NCI-H128 (cell line): ENCODE results near the gene RFXANK.

Experiments
- DNase-seq: peaks from one replicate; lab custom pipeline; 2025; ENCODE audit not compliant: unreplicated experiment; lab: John Stamatoyannopoulos, UW

RFXANK gene

GRCh38 chr19:19227217-19227616, 35.2 kb downstream of the RFXANK start:
- no peak for DNase-seq

- no peak for DNase-seq
Measured at GRCh38 chr19:19229701-19230100, 37.6 kb downstream of the RFXANK start.

- no peak for DNase-seq
Measured at GRCh38 chr19:19230999-19231398, 38.9 kb downstream of the RFXANK start.

- no peak for DNase-seq
Measured at GRCh38 chr19:19232261-19232721, 40.2 kb downstream of the RFXANK start.

- DNase-seq, result no peak
Measured at GRCh38 chr19:19234220-19234816, 42.3 kb downstream of the RFXANK start.

- DNase-seq, result no peak
Measured at GRCh38 chr19:19236173-19236572, 44.1 kb downstream of the RFXANK start.

- no peak for DNase-seq
Measured at GRCh38 chr19:19238126-19238894, 46.3 kb downstream of the RFXANK start.

GRCh38 chr19:19239675-19240074, 47.6 kb downstream of the RFXANK start:
- no peak for DNase-seq

GRCh38 chr19:19240476-19240875, 48.4 kb downstream of the RFXANK start:
- DNase-seq, result no peak

GRCh38 chr19:19250196-19250801, 58.2 kb downstream of the RFXANK start:
- DNase-seq, result no peak
